ENCODE data around the gene GDI2. TPM values are rescaled to one million over a fixed set of nuclear protein-coding genes. Genes with fewer than 3 reads are reported as not detected.
"Not testable (repeated sequence)": the region's sequence is repeated elsewhere in the genome, so short reads cannot be mapped to it uniquely, and the experiment has no call there.

The GDI2 gene
- total RNA-seq, 1 donor from 2014 or later: 192 TPM

DNA sequence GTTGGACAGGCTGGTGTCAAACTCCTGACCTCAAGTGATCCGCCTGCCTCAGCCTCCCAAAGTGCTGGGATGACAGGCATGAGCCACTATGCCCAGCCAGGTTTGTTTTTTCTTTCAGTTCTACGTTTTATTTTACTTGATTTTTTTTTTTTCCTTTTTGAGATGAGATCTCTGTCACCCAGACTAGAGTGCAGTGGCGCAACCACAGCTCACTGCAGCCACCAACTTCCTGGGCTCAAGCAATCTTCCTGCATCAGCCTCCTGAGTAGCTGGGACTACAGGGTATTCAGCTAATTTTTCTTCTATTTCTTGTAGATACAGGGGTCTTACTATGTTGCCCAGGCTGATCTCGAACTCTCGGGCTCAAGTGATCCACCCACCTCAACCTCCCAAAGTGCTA is 24.3 kb downstream of the GDI2 start:
- TF ChIP-seq, protein P1, sequence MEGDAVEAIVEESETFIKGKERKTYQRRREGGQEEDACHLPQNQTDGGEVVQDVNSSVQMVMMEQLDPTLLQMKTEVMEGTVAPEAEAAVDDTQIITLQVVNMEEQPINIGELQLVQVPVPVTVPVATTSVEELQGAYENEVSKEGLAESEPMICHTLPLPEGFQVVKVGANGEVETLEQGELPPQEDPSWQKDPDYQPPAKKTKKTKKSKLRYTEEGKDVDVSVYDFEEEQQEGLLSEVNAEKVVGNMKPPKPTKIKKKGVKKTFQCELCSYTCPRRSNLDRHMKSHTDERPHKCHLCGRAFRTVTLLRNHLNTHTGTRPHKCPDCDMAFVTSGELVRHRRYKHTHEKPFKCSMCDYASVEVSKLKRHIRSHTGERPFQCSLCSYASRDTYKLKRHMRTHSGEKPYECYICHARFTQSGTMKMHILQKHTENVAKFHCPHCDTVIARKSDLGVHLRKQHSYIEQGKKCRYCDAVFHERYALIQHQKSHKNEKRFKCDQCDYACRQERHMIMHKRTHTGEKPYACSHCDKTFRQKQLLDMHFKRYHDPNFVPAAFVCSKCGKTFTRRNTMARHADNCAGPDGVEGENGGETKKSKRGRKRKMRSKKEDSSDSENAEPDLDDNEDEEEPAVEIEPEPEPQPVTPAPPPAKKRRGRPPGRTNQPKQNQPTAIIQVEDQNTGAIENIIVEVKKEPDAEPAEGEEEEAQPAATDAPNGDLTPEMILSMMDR (IDR thresholded peaks at IDR 0.05): no peak

DNA sequence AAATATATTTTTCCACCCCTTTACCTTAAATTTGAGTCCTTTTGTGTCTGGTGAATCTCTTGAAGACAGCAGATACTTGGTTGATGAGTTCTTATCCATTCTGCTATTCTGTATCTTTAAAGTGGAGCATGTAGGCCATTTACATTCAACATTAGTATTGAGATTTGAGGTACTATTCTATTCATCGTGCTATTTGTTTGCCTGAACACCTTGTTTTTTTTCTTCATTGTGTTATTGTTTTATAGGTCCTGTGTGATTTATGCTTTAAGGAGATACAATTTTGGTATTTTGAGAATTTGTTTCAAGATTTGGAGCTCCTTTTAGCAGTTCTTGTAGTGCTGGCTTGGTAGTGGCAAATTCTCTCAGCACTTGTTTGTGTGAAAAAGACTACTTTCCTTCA is 29.9 kb downstream of the GDI2 start:
- intact Hi-C loops (cut with DNase I): no loop called here
- Histone ChIP-seq H3K4me1 (no peaks in the 10 kb centered on the region), H3K27me3 (ENCODE audit: low read depth) (no peaks in the 10 kb centered on the region), H3K36me3 (peaks cover 86% of the 10 kb centered on the region), H3K9me3 (no peaks in the 10 kb centered on the region), H3K4me3 (no peak overlapping the region), H3K27ac (no peak overlapping the region)
- no peak for ATAC-seq
- DNase-seq: no peak
- TF ChIP-seq, protein P1 (IDR thresholded peaks at IDR 0.05): no peak

More for the DNA sequence above, 24.3 kb downstream of the GDI2 start:
- H3K27me3 ChIP-seq (ENCODE audit: low read depth): no peaks in the 10 kb centered on the region
- DNase-seq (no peak), ATAC-seq (no peak)
- no peak overlapping the region for H3K4me3 ChIP-seq
- H3K36me3 ChIP-seq: peaks cover 100% of the 10 kb centered on the region
- no peak overlapping the region for H3K27ac ChIP-seq
- intact Hi-C loops (cut with DNase I): no loop called here
- no peaks in the 10 kb centered on the region for H3K9me3 ChIP-seq
- no peaks in the 10 kb centered on the region for H3K4me1 ChIP-seq

DNA sequence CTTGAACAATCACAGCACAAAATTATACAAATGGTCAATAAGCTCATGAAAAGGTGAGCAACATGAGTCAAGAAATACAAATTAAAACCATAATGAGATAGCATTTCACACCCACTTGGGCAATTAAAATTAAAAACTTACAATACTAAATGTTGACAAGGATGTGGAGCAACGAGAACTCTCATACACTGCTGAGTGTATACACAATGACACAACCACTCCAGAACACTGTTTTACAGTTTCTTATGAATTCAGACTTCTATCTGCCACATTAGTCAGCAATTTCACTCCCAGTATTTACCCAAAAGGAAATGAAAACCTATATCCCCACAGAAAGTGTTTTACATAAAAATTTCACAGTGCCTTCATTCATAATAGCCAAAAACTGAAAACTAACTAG is 31.1 kb downstream of the GDI2 start:
- no peak for ATAC-seq
- Histone ChIP-seq H3K36me3 (peaks cover 79% of the 10 kb centered on the region), H3K4me3 (no peak overlapping the region), H3K4me1 (peaks cover under 1% of the 10 kb centered on the region), H3K27ac (no peak overlapping the region), H3K27me3 (ENCODE audit: low read depth) (no peaks in the 10 kb centered on the region), H3K9me3 (no peaks in the 10 kb centered on the region)
- intact Hi-C loops (cut with DNase I): no loop called here
- TF ChIP-seq, protein P1 (IDR thresholded peaks at IDR 0.05): no peak
- no peak for DNase-seq

DNA sequence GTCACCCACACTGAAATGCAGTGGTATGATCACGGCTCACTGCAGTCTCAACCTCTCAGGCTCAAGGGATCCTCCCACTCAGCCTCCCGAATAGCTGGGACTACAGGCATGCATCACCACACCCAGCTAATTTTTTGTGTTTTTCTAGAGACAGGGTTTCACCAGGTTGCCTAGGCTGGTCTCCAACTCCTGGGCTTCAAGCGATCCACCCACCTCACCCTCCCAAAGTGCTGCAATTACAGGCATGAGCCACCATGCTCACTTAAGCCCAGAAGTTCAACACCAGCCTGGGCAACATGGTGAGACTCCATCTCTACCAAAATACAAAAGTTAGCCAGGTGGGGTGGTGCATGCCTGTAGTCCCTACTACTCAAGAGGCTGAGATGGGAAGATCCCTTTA is 33.5 kb downstream of the GDI2 start:
- no peaks in the 10 kb centered on the region for H3K9me3 ChIP-seq
- no peaks in the 10 kb centered on the region for H3K27me3 ChIP-seq (ENCODE audit: low read depth)
- H3K36me3 ChIP-seq: peaks cover 74% of the 10 kb centered on the region
- no peak overlapping the region for H3K4me3 ChIP-seq
- TF ChIP-seq, protein P1 (IDR thresholded peaks at IDR 0.05): no peak
- H3K4me1 ChIP-seq: peaks cover 23% of the 10 kb centered on the region
- ATAC-seq: no peak
- no peak overlapping the region for H3K27ac ChIP-seq
- intact Hi-C loops (cut with DNase I): no loop called here
- no peak for DNase-seq

DNA sequence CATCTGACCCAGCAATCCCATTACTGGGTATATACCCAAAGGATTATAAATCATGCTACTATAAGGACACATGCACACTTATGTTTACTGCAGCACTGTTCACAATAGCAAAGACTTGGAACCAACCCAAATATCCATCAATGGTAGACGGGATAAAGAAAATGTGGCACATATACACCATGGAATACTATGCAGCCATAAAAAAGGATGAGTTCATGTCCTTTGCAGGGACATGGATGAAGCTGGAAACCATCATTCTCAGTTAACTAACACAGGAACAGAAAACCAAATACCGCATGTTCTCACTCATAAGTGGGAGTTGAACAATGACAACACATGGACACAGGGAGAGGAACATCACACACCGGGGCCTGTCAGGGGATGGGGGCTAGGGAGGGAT is 35.5 kb downstream of the GDI2 start:
- intact Hi-C loops (cut with DNase I); ATAC-seq; H3K27me3 ChIP-seq (ENCODE audit: low read depth); DNase-seq; H3K9me3 ChIP-seq; H3K4me3 ChIP-seq; H3K27ac ChIP-seq: not testable (repeated sequence)
- H3K4me1 ChIP-seq: peaks cover 23% of the 10 kb centered on the region
- H3K36me3 ChIP-seq: peaks cover 72% of the 10 kb centered on the region

DNA sequence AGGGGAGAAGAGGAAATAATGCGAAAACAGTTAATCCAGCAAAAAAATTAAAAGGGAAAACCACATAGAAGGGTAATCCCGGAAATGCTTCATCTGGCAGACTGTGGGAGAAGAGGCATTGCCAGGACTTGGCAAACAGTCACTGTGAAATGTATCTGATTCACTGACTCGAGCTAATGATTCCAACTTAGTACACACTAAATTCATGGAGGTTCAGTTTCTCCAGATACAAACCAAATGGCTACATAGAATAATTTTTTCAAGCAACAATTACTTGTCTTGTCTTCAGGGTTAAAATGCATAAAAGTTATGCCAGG is 36.4 kb downstream of the GDI2 start:
- intact Hi-C loops (cut with DNase I): no loop called here
- no peak for ATAC-seq
- TF ChIP-seq, protein P1 (IDR thresholded peaks at IDR 0.05): no peak
- Histone ChIP-seq H3K4me1 (peaks cover 23% of the 10 kb centered on the region), H3K27me3 (ENCODE audit: low read depth) (no peaks in the 10 kb centered on the region), H3K27ac (peak overlapping the region; percentile 42), H3K36me3 (peaks cover 72% of the 10 kb centered on the region), H3K9me3 (no peaks in the 10 kb centered on the region), H3K4me3 (no peak overlapping the region)
- no peak for DNase-seq

Measured in lower lobe of right lung (tissue), 2 donors.